Erythroblast (primary cell): Measurements from ENCODE around the gene HEMGN.
"Not testable (repeated sequence)": the region's sequence is repeated elsewhere in the genome, so short reads cannot be mapped to it uniquely, and the experiment has no call there.

Experiments
- DNase-seq, 2 experiments: peaks; one replicate each; lab custom pipeline; 2025; lab: John Stamatoyannopoulos, UW
- GATA1 ChIP-seq: IDR thresholded peaks from 2 replicates; pipeline ENCODE4 v1.6.1; 2011; ENCODE audit warnings: low read depth, mild to moderate bottlenecking, control low read depth, low read length, moderate library complexity
- POLR2A ChIP-seq: IDR thresholded peaks from 2 replicates; pipeline ENCODE4 v1.6.1; 2011; ENCODE audit warnings: mild to moderate bottlenecking, low read length

Gene HEMGN

DNA sequence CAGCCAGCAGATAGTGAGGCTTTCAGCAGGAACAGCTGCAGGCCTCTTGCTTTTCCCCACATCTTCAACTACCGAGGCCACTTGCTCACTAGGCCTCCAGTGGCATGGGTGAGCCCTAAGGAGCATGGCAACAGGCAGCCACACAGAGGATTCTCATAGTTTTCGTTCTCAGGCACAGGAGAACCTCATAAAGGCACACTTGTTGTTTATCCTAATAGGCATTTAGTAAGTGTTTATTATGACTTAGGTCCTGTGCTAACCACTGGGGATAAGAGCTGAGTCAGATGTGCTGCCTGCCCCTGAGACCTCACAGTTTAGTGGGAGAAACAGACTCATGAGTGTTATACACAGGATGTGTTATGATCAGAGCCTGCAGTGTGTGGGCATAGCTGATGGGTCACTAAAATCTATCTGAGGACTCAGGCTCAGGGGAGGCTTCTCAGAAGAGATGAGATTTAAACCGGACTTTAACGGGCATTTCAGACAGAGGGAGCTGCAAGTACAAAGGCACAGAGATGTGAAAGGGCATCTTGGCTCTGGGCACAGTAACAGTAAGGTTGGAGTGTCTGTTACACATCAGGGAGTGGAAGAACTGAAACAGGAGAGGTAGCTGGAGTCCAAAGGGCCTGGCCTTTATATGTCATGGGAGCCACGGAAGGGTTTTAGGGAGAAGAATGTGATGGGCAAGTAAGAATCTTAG, 21.0 kb upstream of the HEMGN start:
- no peak for TF ChIP-seq GATA1
- no peak for TF ChIP-seq POLR2A
- peak; percentile 60 to 74 for DNase-seq

DNA sequence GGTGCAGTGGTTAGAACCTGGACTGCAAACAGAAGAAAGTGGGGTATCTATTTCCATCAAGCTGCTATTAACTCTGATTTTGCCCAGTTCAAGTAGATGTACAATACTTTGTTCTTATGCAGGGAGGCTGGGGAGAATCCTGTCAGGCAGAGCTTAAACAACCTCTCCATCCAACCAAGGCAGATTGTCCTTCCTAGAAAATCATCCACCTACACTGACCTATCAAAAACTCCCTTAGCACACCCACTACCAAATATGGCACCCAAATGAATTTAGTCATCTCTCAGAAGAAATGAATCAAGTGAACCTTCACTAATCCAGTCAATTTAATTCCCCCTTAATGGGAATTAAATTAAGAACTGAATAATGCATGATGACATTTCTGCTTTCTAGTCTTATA, 18.4 kb upstream of the HEMGN start:
- TF ChIP-seq GATA1 (no peak), POLR2A (no peak)

DNA sequence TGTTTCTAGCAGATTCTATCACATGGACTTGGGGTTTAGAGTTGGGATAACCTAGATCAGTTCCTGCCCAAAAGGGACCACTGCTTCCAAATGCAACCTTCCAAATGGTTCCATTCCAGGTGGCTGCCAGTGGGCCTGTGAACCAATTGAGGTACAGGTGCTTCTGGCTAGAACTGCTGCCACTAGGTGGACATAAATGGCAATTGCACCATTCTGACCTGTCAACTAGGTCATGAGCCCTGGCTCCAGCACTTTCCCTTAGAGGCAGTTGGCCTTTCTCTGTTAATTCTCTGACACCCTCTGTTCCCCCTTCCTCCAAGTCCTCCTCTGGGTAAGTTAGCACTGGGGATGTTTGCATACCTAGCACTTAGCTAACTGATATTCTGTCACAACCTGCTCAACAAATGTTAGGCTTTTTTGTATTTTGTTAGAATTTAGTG, 16.6 kb upstream of the HEMGN start:
- DNase-seq = peak; percentile 87 to 89
- TF ChIP-seq GATA1 = no peak
- TF ChIP-seq POLR2A = peak; percentile 27

More for the DNA sequence above, 18.4 kb upstream of the HEMGN start:
- DNase-seq = no peak

DNA sequence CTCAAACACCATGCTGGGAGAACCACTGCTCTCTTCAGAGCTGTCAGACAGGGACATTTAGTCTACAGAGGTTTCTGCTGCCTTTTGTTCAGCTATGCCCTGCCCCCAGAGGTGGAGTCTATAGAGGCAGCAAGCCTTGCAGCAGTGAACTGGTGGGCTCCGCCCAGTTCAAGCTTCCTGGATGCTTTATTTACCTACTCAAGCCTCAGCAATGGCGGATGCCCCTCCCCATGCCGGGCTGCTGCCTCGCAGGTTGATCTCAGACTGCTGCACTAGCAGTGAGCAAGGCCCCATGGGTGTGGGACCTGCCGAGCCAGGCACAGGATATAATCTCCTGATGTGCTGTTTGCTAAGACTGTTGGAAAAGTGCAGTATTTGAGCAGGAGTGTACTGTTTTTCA, 12.9 kb upstream of the HEMGN start:
- DNase-seq = not testable (repeated sequence)

DNA sequence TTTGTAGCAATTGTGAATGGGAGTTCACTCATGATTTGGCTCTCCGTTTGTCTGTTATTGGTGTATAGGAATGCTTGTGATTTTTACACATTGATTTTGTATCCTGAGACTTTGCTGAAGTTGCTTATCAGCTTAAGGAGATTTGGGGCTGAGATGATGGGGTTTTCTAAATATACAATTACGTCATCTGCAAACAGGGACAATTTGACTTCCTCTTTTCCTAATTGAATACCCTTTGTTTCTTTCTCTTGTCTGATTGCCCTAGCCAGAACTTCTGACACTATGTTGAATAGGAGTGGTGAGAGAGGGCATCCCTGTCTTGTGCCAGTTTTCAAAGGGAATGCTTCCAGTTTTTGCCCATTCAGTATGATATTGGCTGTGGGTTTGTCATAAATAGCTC, 9.1 kb upstream of the HEMGN start:
- DNase-seq = not testable (repeated sequence)

DNA sequence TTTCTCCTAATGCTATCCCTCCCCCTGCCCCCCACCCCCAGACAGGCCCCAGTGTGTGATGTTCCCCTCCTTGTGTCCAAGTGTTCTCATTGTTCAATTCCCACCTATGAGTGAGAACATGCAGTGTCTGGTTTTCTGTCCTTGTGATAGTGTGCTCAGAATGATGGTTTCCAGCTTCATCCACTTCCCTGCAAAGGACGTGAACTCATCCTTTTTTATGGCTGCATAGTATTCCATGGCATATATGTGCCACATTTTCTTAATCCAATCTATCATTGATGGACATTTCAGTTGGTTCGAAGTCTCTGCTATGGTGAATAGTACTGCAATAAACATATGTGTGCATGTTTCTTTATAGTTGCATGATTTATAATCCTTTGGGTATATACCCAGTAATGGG, 7.5 kb upstream of the HEMGN start:
- DNase-seq = not testable (repeated sequence)

DNA sequence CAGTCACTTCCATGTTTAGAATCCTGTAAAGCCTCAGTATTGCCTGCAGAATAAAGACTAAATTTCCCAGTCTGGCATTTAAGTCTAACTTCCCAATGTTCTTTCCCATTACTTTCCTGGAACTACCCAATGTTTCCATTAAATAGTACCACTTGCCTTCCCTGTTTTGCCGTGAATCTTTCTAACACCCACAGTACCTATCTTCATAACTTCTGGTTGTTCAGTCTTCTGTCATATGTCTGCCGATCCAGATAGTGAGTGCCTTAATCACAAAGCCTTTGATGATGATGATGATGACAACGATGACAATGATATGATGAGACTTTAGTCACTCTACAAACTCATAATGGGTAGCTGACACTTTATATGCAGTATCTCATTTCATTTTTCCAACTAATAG, 6.6 kb upstream of the HEMGN start:
- TF ChIP-seq GATA1 (no peak), POLR2A (no peak)

DNA sequence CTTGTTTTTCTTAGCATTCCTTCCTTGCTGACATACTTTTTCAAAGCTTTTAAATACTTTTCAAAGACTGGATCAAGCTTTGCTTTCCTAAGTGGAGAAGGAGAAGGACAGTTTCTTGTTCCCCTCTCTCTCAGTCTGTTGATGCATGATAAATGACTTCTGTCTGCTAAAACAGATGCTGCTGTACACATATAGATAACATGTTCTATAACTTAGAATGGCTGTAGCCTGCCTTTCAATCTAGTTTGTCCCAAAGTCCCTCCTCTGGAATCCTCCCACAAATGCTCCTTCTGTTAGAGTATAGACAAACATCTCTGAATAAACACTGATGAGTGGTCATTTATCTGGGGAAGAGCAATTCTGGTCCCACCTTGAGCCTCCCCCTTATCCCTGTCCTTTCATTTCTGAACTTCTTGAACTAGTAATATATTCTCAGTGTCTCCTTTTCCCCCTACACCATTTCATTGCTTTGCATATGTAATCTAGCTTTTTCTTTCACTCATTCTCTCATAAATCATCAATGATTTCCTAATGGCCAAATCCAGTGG, 5.4 kb upstream of the HEMGN start:
- peak; percentile 88 to 95 for DNase-seq
- TF ChIP-seq GATA1 (peak; percentile 80), POLR2A (peak; percentile 84)

More for the DNA sequence above, 6.6 kb upstream of the HEMGN start:
- DNase-seq = peak; percentile 55 to 80

DNA sequence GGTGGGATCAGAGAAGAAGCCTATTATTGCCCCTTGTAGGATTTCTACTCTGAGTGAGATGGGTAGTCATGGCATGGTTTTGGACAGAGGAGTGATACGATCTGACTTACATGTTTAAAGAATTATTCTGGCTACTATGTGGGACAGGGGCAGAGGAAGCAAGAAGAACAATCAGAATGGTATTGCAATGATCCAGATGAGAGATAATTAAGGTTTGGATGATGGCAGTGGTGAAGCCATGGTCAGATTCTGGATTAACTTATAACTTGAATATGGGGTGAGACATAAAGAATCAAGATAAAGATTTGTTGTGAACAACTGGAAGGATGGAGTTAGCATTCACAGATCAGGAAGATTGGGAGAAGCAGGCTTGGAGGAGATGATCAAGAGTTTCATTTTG, 3.4 kb upstream of the HEMGN start:
- no peak for DNase-seq
- no peak for TF ChIP-seq POLR2A

DNA sequence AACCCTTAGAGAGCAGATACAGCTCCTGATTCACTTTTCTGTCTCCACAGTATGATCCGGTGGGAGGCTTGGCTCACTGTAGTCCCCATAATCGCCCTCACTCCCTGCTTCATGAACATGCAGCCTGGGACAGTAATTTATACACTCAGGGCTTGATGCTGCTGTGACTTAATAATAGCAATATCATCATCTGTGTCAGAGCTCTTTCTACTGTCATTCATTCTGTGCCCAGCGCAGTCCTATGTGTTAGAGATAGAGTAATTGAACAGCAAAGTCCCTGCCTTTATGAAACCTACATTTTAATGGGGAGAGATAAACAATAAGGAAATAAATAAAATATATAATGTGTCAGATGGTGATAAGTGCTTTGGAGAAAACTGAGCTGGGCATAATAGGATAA, 2.8 kb upstream of the HEMGN start:
- TF ChIP-seq POLR2A (peak; percentile 46), GATA1 (no peak)
- DNase-seq = peak; percentile 72 to 78

DNA sequence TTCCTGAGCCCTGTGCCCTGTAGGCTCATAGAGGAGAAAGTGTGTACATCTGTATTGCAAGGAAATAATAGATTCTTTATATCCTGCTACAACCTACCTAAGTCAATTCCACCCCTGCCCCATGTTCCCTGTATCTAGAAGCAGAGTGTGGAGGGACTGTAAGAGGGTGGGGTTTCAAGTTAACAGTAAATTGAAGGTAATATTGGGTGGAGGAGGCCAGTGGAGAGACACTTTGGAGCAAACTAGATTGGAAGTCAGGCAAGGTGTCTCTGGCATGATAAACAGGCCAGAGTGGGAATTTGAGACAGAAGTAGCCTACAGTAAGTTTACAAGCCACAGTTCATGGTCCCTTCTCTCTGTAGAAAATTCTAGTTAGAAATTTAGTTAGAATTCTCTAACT, 2.3 kb upstream of the HEMGN start:
- peak; percentile 87 to 92 for DNase-seq
- no peak for TF ChIP-seq GATA1
- peak; percentile 73 for TF ChIP-seq POLR2A

DNA sequence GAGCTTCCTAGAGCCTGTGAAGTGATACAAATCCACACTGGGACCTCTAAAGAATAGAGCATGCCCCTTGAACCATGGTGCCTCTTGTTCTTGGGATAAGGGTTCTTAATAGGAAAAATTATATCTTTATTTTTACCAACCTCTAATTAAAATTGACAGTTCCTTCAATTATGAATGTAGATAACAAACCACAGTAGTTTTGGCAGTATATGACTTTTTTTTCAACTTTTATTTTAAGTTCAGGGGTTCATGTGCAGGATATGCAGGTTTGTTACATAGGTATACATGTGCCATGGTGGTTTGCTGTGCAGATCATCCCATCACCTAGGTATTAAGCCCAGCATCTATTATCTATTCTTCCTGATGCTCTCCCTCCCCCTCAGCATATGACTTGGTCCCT, 974 bp downstream of the HEMGN start:
- DNase-seq = peak; percentile 70 to 71
- no peak for TF ChIP-seq GATA1
- TF ChIP-seq POLR2A = no peak

DNA sequence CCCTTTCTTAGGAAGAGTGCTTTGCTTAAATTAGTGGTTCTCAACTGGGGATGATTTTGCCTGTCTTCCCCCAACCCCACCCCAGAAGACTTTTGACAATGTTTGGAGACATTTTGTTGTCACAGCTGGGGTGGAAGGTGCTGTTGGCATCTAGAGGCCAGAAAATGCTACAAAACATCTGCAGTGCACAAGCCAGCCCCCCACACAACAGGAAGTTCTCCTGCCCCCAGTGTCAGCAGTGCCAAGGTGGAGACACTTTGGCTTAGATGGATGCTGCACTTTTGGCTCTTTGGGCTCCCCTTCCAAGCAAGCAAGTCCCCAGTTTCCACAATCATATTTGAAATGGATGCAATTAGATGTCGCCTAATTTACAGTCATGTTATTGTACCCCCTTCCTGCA, 2.7 kb downstream of the HEMGN start:
- no peak for DNase-seq
- TF ChIP-seq GATA1 (no peak), POLR2A (peak; percentile 11)

DNA sequence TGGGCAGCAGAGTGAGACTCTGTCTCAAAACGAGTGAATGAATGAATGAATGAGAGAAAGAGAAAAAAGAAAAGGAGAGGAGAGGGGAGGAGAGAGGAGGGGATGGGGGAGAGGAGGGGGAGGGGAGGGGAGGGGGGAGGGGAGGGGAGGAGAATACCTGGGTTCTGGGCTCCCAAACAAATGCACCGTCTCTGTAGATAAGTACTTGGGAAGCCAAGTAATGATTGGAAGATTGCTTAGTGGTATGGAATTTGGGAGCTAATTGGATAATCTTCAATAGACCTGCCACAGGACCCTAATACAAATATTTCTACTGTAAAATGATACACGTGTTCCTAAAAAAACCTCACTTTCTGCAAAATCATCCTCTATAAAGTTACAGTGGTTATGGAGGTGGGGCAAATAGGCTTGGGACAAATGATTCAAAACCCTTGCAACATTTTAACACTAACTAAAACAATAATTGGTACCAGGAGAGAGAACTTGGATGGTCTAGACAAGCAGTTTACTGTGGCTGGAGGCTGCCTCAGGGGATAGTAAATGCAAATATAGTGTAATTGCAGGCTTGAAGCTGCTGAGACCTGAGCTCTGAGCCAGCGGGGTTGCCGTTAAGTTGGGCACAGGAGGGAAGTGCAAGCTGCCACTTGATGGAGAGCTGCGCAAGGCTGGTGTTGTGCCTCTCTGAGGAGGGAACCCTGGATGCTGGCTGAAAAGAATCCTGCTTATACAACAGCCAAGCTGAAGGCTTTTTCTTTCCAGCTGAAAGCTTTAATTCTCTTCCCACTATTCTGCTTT, 3.5 kb downstream of the HEMGN start:
- DNase-seq = peak; percentile 42 to 57
- no peak for TF ChIP-seq GATA1
- no peak for TF ChIP-seq POLR2A

DNA sequence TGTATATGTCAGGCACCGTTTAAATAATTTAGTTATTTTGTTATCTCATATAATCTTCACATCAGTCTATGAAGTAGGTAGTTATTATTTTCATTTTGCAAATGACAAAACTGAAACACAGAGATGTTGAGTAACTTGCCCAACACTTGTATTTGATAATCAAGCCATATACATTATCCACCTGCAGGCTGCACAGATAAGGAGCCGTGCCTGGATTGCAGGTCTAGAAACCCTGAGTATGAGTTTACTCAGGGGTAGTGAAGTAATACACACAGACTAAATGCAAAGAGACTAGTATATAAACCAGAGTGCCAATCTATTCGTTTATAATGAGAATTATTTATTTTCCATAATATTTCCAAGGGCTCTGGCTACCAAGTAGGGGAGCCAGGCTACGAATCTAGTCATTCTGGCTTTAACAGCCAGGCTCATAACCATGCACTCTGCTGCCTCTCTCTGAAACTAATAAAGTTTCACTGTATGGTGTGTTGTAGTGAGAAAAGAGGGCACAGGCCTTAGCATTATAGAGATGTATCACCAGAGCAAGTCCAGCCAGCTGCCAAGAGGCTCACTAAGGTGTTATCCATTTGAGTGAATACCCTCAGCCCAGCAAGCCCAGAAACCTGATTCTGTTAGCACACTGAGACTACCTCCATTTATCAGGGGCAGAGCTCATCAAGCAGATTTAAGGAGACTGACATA, 4.5 kb downstream of the HEMGN start:
- TF ChIP-seq POLR2A = peak; percentile 42
- TF ChIP-seq GATA1 = no peak
- DNase-seq = peak; percentile 51 to 60
